Transverse colon (tissue), 4 donors: Measurements from ENCODE around the gene CILP2. TPM values are rescaled to one million over a fixed set of nuclear protein-coding genes. Genes with fewer than 3 reads are reported as not detected.

ENCODE experiments used
- DNase-seq: peaks from one replicate; pipeline ENCODE4 v3.0.0-alpha.2; 2019
- H3K27ac ChIP-seq, 4 donors: fragments of 200-600 bp; sonication (generic); 2 replicates each; pipeline ENCODE4 v1.5.1; 2016 to 2018; ENCODE audit warnings: inconsistent platforms in 4 of 4
- H3K27me3 ChIP-seq: fragments of 200-600 bp; sonication (generic); 2 replicates; pipeline ENCODE4 v1.5.1; 2017; ENCODE audit warnings: inconsistent platforms
- H3K36me3 ChIP-seq, 4 donors: fragments of 200-600 bp; sonication (generic); 2 replicates each; pipeline ENCODE4 v1.5.1; 2017 to 2019; ENCODE audit warnings: inconsistent platforms in 4 of 4
- H3K4me1 ChIP-seq, 4 donors: fragments of 200-600 bp; sonication (generic); 2 replicates each; pipeline ENCODE4 v1.5.1; 2017 to 2020; ENCODE audit warnings: inconsistent platforms in 4 of 4
- H3K4me3 ChIP-seq, 4 donors: fragments of 200-600 bp; sonication (generic); 1 replicate in 1 of 4; 2 replicates in 3 of 4; pipeline versions ENCODE4 v1.5.1 to v1.6.1; 2017 to 2019; ENCODE audit warnings: inconsistent platforms in 4 of 4
- H3K9me3 ChIP-seq, 2 donors: fragments of 200-600 bp; sonication (generic); 2 replicates each; pipeline ENCODE4 v1.5.1; 2017 to 2019; ENCODE audit warnings: inconsistent platforms in 2 of 2
- CTCF ChIP-seq, 5 experiments: fragments of 200-600 bp in 3 of 5; fragments of 450-650 bp in 2 of 5; sonication (generic) in 3 of 5; IDR thresholded peaks; 1 replicate in 2 of 5; 2 replicates in 3 of 5; pipeline ENCODE4 v1.5.1; 2016 to 2017; ENCODE audit warnings: antibody characterized with exemption in 5 of 5, inconsistent platforms in 3 of 5, mild to moderate bottlenecking in 2 of 5, moderate library complexity in 1 of 5
- EP300 ChIP-seq: sonication (generic); formaldehyde crosslinking; IDR thresholded peaks from one replicate; pipeline ENCODE4 v1.6.1; 2017; ENCODE audit warnings: antibody characterized with exemption, low read depth
- POLR2A ChIP-seq: fragments of 450-650 bp; IDR thresholded peaks from one replicate; pipeline ENCODE4 v1.6.1; 2016; ENCODE audit warnings: antibody characterized with exemption, mild to moderate bottlenecking, moderate library complexity
- POLR2AphosphoS5 ChIP-seq, 3 donors: sonication (generic); formaldehyde crosslinking; IDR thresholded peaks; one replicate each; pipeline ENCODE4 v1.6.1; 2016; ENCODE audit warnings: antibody characterized with exemption in 3 of 3
- WGBS, 2 donors: methylation state at CpG; one replicate each; pipeline ENCODE4 v1.1.5; 2018; ENCODE audit warnings: low coverage in 1 of 2; 5-methylcytosine and 5-hydroxymethylcytosine counted together
- in situ Hi-C, 4 donors: fragments of 200-750 bp; cut with MboI; loops; one replicate each; pipeline versions ENCODE4 v1.15.0 to v1.15.1; 2017; ENCODE audit warnings: low sequenced_read_pairs in 3 of 4, low pct_ligation_motif_present in 1 of 4, low pct_unique_long_range_greater_than_20kb in 1 of 4
- intact Hi-C: fragments of 100-400 bp; cut with DNase I; formaldehyde crosslinking; loops from one replicate; pipeline ENCODE4 v1.15.1; 2023; ENCODE audit warnings: low total_unique reads
- total RNA-seq, 4 donors: library from RNA; depleted of rRNA; stranded (reverse); fragments of >200 nt; gene quantifications; one replicate each; pipeline ENCODE4 v1.1.0, GENCODE V29; 2016

Gene CILP2
- total RNA-seq, 4 donors from 2014 or later, result 0.48 TPM; not detected in 3

DNA sequence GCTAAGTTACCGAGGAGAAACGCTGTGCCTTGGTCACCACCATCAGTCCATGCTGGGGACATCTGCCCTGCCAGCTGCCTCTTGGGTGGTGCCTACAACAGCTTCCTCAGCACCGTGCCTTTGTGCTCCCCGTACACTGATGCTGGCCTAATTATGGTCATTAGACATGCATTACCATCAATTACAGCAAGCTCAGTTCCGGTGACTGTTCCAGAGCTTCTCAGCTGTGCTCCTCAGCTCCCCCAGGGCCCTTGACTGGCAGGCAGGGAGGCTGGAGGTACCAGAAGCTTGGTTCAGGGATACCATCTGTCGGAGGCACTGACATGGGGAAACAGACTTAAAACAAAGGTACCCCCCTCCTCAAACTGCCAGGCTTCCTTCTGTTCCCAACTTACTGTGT lies 40.2 kb downstream of the CILP2 start:
- no peak overlapping the region for H3K4me3 ChIP-seq
- in situ Hi-C loops (no loop called here), intact Hi-C loops (no loop called here)
- no peaks in the 10 kb centered on the region for H3K27me3 ChIP-seq
- H3K27ac ChIP-seq, result no peak overlapping the region
- TF ChIP-seq CTCF (IDR thresholded peaks at IDR 0.05), result no peak
- TF ChIP-seq POLR2A, result no peak
- no peak for TF ChIP-seq EP300
- no peak for TF ChIP-seq POLR2AphosphoS5 (IDR thresholded peaks at IDR 0.05)
- 74 to 91% methylated on average over 4 to 6 of the region's 6 CpGs for WGBS, 2 donors
- DNase-seq, result no peak
- no peaks in the 10 kb centered on the region for H3K9me3 ChIP-seq
- H3K4me1 ChIP-seq, result peaks cover 0 to 18% (median 9%) of the 10 kb centered on the region in 4 donors
- H3K36me3 ChIP-seq, result no peaks in the 10 kb centered on the region

DNA sequence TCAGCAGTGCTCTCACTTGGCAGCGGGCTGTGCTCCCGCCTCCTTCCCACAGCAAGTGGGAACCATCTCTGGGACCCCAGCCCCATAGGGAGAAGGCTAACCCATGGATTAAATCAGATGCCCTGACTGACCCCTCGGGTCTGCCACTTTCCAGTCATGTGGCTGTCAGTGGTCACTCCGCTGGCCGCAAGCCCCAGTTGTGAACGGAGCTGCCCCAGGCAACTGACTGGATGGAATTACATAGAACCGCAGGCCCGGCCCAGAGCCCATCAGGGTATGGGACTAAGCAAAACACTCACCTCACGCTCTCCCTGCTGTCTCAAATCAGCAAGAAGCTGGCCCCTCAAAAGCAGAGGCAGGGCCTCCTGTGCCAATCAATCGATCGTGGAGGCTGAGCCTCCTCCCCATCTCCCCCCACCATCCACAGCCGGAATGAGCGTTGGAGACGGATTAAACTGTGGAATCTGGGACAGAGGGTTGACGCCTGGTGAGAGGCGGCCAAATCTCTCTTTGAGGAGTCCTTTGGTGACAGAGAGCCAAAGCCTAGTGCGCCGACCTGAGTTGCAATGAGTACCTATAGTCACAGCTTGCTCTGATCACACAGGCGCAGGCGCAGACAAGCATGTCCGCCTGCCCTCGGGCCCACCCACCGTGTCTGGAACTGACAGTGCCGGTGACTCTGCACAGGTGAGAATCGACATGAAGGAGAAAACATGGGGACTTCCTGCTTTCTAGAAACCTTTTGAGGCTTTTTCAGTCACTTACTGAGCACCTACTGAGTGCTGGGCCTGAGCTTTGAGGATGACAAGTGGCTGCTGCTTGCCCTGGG lies 41.7 kb downstream of the CILP2 start:
- Histone ChIP-seq H3K36me3 (no peaks in the 10 kb centered on the region), H3K27me3 (no peaks in the 10 kb centered on the region), H3K9me3 (no peaks in the 10 kb centered on the region), H3K4me1 (peaks cover 0 to 18% (median 9%) of the 10 kb centered on the region in 4 donors), H3K4me3 (no peak overlapping the region), H3K27ac (peak overlapping the region; percentile 39 to 70 (median 64))
- WGBS, 2 donors, result 80 to 92% methylated on average over 1 to 25 of the region's 25 CpGs
- intact Hi-C loops (no loop called here), in situ Hi-C loops (no loop called here)
- no peak for DNase-seq
- TF ChIP-seq EP300 (no peak), POLR2AphosphoS5 (IDR thresholded peaks at IDR 0.05) (no peak), CTCF (IDR thresholded peaks at IDR 0.05) (no peak), POLR2A (no peak)

- Histone ChIP-seq H3K27ac (peak overlapping the region; percentile 39 to 70 (median 64)), H3K27me3 (no peaks in the 10 kb centered on the region), H3K36me3 (no peaks in the 10 kb centered on the region), H3K9me3 (no peaks in the 10 kb centered on the region), H3K4me3 (no peak overlapping the region), H3K4me1 (peaks cover 0 to 18% (median 9%) of the 10 kb centered on the region in 4 donors)
- TF ChIP-seq POLR2AphosphoS5 (IDR thresholded peaks at IDR 0.05), result no peak
- TF ChIP-seq EP300, result no peak
- TF ChIP-seq POLR2A, result no peak
- no peak for TF ChIP-seq CTCF (IDR thresholded peaks at IDR 0.05)
- intact Hi-C loops (no loop called here), in situ Hi-C loops (no loop called here)
- WGBS, 2 donors, result 43% methylated on average over 4 of the region's 4 CpGs; no CpG with 5 or more reads in 1 of the 2 donors
- DNase-seq, result no peak
Observed at GRCh38 chr19:19580418-19580817, 42.4 kb downstream of the CILP2 start.

GRCh38 chr19:19581391-19581790 lies 43.3 kb downstream of the CILP2 start:
- no peaks in the 10 kb centered on the region for H3K36me3 ChIP-seq
- whole genome bisulfite sequencing, 2 donors, result 95 to 100% methylated on average over 1 to 13 of the region's 13 CpGs
- intact Hi-C loops, result no loop called here
- no peak overlapping the region for H3K4me3 ChIP-seq
- no peaks in the 10 kb centered on the region for H3K9me3 ChIP-seq
- no peak overlapping the region for H3K27ac ChIP-seq
- DNase-seq, result no peak
- peaks cover 0 to 18% (median 9%) of the 10 kb centered on the region in 4 donors for H3K4me1 ChIP-seq
- no peaks in the 10 kb centered on the region for H3K27me3 ChIP-seq
- in situ Hi-C loops, result no loop called here
- TF ChIP-seq CTCF (IDR thresholded peaks at IDR 0.05) (no peak), POLR2A (no peak), POLR2AphosphoS5 (IDR thresholded peaks at IDR 0.05) (no peak), EP300 (no peak)
